NCI-H2107 treated with DMSO at 0.1 percent for 48 hours (cell line): ENCODE measurements around the gene ERICH4.
"Not testable (repeated sequence)": the region's sequence is repeated elsewhere in the genome, so short reads cannot be mapped to it uniquely, and the experiment has no call there.

ENCODE experiments used
- DNase-seq: peaks from one replicate; lab custom pipeline; 2025; ENCODE audit not compliant: unreplicated experiment; lab: John Stamatoyannopoulos, UW

The ERICH4 gene

DNA sequence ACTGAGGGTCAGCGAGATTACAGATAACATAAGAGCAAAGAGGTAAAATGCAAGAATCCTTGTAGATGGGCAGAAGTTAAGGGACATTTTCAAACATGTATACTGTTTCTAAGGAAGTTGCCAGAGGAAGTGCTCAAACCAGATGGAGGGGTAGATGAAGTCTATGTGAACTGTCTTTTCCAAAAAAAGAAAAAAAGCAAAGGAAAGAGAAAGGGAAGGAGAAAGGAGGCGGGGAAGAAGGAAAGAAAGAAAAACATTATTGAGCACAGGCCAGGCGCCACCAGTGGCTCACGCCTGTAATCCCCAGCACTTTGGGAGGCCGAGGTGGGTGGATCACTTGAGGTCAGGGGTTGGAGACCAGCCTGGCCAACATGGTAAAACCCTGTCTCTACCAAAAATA, 8.5 kb upstream of the ERICH4 start:
- DNase-seq = no peak

DNA sequence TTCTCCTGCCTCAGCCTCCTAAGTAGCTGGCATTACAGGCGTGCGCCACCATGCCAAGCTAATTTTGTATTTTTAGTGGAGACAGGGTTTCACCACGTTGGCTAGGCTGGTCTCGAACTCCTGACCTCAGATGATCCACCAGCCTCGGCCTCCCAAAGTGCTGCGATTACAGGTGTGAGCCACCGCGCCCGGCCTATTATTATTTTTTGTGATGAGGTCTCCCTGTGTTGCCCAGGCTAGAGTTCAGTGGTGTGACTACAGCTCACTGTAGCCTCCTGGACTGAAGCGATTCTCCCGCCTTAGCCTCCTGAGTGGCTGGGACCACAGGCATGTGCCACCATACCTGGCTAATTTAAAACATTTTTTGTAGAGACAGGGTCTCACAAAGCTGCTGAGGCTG, 7.6 kb upstream of the ERICH4 start:
- DNase-seq = not testable (repeated sequence)

DNA sequence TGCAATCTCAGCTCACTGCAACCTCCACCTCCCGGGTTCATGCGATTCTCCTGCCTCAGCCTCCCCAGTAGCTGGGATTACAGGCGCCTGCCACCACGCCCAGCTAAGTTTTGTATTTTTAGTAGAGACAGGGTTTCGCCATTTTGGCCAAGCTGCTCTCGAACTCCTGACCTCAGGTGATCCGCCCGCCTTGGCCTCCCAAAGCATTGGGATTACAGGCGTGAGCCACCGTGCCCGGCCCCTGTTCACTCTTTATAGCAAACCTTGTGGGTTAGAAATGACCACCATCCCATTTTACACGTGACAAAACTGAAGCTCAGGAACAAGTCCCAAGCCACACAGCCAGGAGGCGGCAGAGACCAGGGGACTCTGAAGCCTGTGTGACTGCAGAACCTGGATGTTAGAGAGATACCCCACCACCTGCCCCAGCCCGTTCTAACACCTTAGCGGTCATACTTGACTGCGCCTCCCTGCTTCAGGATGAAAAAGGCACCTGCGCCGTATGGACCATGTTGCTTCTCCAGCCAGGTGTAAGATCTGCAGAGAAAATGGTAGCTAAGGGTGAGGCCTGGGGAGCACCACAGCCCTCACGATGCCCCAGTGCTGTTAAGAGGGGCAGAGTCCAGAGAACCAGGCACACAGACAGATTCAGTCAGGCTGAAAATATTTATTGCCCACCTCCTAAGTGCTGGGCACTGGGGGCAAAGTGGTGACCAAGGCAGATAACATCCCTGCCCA, 6.9 kb upstream of the ERICH4 start:
- no peak for DNase-seq

DNA sequence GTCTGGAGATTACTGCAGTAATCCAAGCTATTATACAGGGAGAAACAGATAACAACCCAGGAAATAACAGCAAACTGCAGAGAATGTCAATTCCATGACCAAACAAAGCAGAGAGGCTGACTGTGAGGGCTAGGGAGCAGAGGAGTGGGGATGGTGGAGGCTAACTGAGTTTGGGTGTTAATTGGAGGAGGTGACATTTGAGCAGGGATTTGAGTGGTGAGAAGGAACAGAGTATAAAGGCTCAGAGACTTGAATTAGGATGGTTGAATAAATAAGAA, 6.3 kb upstream of the ERICH4 start:
- no peak for DNase-seq

DNA sequence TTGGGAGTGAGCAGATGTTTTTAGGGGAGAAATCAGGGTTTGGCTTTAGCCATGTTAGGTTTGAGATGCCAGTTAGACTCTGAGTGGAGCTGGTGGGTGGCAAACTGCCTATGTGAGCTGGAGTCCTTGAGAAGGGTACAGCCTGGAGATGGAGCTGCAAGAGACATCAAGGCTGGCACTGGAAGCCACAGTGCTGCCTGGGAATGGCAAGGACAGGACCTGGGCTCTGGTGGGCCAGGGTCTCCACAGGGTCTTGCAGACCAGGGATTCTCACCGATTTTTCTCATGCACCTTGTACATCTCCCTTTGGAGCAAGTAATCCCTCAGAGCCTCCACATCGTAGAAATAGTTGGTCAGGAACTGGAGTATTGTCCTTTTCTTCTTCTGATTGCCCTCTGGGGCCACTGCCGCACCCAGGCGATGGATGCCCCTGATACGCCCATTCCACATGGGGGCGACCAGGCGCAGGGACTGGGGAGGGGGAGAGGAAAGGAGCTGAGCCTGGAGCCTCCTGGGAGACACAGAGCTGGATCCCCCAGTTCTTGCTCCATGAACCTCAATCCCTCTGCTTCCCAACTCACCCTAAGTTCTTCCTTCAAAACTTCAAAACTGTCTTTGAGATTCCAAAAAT, 4.9 kb upstream of the ERICH4 start:
- DNase-seq = no peak

DNA sequence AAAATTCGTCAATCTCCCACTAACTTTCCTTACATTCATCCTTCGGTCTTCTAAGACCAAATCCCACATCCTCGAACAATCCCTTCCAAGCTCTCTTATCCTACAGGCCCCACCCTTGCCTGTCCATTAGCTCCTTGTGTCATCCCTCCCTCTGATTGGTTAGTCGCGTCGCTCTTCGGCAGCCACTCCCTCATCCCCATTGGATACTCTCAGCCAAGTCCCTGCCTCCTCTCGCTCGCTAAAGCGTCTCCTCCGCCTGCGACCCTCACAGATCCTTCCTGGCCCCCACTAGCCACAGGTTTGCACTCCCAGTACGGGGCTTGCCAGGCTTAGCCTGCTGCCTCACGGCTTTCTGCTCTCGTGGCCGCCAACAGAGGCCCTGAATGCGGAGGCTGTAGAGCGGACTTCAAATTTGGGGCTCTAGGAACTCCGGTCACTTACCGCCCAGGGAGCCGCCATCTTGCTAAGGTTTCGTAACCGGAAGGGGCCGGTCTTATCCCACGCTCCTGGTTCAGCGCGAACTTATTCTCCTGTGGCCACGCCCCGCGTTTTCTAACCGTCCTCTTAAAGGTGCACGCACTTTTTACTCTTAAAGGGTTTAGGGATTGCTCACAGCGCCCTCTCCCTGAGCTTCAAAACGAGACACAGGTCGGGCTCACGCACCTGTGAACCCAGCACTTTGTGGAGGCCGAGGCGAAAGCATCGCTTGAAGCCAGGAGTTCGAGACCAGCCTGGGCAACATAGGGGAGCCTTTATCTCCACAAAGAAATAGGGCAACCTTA, 3.3 kb upstream of the ERICH4 start, which contains the start of gene DMAC2:
Gene DMAC2, minus strand, starts transcription at position 472 of the 782 bp plus-strand sequence. Its CDS starts 13 bp downstream, at position 459.
- peak; percentile 91 for DNase-seq

DNA sequence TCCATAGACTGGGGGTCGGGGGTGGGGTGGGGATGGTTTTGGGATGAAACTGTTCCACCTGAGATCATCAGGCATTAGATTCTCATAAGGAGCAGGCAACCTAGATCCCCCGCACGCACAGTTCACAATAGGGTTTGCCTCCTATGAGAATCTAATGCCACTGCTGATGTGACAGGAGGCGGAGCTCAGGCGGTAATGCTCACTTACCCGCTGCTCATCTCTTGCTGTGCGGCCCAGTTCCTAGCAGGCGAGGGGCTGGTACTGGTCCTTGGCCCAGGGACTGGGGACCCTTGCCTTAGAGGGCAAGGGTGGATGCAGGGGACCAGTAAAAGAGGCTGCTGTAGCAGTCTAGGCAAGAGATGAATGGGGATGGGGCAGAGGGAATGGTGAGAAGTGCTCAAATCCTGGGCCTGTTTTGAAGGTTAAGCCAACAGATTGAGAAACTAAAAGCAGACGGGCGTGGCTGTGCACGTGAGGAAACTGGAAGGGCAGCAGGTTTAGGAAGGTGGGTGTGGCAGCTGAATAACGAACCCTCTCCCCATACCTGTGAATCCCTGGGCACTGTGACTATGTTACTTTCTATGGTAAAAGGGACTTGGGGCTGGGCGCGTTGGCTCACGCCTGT, 1.5 kb upstream of the ERICH4 start:
- DNase-seq = no peak

DNA sequence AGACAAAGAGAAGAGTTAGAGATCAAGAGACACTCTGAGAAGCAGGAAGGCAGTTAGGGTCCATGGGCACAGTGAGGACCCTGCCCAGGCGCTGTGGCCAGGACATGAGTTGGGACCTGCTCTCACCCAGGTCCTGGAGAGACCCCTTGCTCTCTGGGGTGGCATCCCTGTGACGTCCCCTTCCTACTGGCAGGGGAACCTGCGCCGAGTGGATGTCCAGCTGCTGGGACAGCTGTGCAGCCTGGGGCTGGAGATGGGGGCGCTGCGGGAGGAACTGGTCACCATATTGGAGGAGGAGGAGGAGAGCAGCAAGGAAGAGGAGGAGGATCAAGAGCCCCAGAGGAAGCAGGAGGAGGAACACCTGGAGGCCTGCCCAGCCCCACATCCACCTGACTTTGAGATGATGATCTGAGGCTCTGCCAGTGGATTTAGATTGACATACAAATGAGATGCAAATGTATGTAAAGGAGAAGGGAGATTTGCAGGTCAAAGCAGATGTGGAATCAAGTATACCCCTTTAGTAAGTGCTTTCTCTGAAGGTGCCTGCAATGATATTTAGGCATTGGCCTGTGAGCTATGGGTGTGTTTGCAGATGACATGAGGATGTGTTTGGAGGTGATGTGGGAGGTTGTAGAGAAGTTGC, 978 bp downstream of the ERICH4 start:
- no peak for DNase-seq

DNA sequence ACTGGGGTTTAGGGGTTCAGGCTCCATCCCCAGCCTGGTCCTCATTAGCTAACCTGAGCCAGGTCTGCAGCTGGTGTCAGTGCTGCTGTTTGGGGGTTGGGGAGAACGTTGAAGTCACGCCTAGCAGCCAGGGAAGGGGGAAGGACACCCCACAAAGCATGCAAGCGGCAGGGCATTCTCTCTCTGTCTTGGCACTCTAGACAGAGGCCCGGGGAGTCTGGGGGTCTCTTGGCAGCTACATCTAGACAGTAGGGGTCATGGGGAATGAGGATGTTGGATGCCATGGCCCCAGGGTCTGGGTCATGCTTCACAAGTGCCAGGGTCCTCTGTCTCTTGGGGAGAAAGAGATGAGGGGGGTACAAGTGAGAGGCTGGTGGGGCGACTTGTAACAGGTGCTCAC, 2.6 kb downstream of the ERICH4 start:
- no peak for DNase-seq

DNA sequence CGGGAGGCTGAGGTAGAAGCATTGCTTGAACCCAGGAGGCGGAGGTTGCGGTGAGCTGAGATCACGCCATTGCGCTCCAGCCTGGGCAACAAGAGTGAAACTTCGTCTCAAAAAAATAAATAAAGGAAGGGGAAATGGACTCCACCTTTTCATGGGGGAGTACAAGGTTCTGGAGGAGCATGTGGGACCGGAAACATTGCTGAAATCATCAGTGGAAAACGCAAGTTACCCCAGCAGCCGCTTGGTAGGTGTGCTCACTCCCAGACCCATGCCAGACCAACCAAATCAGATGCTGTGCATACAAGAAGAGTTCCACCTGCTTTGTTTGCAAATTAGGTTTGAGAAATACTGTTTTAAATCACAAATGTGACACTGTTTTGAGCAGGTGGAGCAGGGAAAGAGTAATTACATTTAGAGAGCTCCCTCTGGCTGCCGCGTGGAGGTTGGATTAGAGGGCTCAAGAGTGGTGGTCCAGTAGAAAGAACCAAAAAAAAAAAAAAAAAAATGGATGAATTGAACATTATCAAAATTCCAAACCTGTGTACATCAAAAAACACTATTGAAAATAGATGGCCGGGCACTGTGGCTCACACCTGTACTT, 4.9 kb downstream of the ERICH4 start:
- DNase-seq = no peak

DNA sequence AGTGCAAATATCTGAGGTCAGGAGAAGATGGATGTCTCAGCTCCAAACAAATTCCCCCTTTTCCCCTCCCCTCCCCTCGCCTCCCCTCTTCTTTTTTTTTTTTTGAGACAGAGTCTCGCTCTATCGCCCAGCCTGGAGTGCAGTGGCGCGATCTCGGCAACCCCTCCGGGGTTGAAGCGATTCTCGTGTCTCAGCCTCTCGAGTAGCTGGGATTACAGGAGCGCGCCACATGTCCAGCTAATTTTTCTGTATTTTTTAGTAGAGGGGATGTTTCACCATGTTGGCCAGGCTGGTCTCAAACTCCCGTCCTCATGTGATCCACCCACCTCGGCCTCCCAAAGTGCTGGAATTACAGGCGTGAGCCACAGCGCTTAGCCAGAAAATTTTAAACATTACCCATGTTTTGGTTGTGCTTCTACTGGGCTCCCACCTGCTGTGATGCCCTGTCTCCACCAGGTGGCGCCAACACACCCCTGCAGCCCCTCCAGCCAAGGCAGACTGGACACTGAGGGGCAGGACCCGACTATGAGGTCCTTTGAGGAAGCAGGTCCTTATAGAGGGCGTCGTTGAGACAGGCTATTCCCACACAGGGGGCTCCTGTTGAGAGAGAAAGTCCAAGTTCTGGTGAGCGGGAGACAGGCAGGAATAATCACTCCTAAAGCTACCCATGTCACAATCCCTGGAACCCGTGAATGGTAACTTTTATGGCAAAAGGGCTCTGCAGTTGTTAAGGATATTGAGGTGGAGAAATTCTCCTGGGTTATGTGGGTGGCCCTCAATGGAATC, 6.3 kb downstream of the ERICH4 start:
- no peak for DNase-seq

DNA sequence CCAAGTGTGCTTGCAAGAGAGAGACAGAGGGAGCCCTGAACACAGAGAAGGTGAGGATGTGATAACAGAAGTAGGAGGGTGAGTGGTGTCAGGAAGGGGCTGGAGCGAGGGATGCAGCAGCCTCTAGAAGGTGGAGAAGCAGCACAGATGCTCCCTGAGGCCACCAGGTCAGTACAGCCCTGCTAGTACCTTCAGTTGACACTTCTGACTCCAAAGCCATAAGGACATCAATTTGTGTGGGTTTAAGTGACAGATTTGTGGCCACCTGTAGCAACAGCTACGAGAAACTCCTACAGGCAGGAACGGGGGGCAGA, 6.9 kb downstream of the ERICH4 start:
- DNase-seq = no peak

DNA sequence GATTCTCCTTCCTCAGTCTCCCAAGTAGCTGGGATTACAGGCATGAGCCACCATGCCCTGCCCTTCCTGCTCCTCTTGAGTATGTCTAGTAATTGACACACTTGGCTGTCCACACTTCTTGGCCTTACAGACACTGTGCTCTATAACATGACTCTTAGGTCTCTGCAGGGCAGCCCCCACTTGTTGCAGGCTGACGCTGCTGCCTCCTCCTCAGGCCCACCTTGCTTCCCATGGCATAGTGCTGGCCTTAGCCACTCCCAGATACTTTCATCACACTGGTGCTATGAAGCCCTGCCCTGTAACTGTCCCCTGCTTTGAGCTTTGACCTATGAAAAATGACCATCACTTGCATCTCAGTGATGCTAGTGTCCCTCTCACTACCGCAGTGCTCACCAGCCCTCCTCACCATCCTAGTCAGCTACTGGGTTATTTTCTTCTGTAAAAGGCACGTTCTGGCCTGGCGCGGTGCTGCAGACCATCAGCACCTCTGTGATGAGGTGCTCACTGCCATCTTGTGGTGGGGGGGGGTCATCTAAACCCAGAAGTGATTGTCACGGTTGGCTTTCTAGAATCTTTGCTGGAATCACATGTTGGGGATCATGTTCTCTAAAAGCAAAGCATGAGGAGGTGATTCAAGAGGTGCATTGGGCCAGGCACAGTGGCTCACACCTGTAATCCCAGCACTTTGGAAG, 9.8 kb downstream of the ERICH4 start:
- no peak for DNase-seq

DNA sequence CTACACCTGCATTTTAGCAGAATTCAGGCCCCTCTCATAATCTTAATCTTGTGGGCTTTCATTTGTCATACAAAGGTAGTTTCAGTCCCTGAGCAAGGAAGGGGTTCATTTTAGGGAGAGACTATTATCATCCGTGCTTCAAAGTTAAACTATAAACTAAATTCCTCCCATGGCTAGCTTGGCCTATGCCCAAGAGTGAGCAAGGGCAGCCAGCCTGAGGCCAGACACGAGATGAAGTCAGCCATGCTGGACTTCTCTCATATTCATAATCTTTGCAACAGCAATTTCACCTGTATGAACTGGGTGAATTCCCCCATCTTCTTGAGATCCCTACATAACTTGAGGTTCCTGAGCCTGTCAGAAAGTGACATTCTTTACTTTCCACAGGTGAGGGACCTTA, 13.0 kb downstream of the ERICH4 start:
- no peak for DNase-seq

DNA sequence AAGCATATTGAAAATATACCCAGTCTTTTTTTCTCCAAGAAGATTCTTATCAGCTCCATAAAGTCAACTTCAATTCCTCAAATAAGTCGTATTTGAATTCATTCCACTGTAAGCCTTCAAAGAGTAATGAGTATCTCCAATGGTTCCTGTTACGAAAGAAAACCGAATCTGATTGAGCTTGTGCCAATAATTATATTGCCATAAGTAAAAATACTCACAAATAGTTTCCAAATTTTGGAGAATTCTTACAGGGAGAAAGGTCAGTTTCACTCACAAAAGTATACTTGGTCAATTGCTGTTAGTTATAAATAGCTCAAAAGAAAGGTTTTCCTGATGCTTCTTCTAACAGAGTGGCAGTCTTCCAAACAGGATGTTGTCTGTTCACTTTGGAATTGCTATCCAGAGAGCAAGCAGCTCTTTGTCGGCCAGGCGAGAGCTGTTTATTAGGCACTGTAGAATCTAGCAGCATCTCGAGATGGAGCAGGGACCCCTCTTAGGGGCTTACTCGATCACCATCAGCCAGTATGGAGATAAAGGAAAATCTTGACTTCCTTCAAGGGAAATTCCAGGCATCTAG, 13.5 kb downstream of the ERICH4 start:
- DNase-seq = no peak

DNA sequence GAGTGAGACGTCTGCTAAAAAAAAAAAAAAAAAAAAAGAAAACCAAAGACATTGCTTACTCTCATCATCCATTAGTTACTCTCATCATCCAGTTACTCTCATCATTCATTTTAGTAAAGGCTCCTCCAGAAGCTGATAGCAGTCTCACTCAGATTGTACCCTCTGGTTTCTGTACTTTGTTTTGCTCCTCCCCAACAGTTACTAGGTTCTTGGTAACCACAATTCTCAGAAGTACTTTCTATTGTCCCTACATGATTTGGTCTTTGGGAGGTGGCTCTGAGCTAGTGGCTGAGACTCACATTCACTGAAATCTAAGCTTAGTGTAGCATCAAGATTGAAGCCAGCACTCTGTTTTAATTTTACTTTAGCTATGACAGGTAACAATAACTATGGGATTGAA, 14.3 kb downstream of the ERICH4 start:
- no peak for DNase-seq

DNA sequence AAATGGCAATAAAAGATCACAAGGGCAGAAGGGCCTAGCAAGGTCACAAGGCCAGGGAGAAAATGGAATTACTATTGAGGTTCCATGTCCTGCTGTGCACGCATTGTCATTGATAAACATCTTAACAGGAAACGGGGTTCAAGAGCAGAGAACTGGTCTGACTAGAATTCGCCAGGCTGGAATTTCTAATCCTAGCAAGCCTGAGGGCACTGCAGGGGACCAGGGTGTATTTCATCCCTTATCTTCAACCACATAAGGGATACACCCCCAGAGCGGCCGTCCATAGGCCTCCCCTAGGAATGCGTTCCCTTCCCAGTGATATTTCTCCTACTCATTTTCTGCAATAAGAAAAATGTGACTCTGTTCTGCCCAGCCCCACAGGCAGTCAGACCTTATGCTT, 19.5 kb downstream of the ERICH4 start:
- DNase-seq = no peak

DNA sequence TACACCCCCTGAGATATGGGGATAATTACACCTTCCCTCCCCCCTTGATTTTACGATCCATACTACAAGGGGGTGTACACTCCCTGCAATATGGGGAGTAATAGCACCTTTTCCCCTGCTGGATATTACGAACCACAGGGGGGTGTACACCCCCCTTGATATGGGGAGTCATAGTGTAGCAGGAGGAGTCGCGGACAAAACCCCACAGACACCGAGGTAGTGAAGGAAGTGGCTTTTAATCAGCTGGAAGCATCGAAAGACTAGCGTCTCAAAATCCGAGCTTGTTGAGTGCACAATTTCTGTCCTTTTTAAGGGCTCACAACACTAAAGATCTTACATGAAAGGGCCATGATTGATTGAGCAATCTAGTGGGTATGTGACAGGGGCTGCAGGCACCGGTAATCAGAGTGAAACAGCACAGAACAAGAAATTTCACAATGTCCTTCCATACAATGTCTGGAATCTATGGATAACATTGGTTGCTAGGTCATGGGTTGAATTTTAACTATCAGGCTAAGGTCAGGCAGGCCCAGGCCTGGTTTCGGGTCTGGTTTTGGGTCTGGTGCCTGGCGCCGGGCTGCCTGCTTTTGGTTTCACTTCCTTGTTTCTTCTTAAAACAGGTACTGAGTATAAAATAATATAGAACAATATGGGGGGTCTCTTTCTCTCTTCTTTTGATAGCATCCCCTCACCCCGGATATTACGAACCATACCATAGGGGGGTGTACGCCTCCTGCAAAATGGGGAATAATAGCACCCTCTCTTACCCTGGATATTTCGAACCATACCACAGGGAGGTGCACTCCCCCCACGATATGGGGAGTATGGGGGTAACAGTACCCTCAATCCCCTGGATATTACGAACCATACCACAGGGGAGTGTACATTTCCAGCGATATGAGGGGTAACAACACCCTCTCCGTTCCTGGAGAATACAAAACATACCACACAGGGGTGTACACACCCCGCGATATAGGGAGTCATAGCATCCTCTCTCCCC, 20.6 kb downstream of the ERICH4 start:
- DNase-seq = not testable (repeated sequence)
